NCI-H2227 (cell line): ENCODE results near the gene OBSCN.
"Not testable (repeated sequence)": the region's sequence is repeated elsewhere in the genome, so short reads cannot be mapped to it uniquely, and the experiment has no call there.

Source experiments
- DNase-seq: peaks from one replicate; lab custom pipeline; 2025; ENCODE audit not compliant: unreplicated experiment; lab: John Stamatoyannopoulos, UW

Gene OBSCN

DNA sequence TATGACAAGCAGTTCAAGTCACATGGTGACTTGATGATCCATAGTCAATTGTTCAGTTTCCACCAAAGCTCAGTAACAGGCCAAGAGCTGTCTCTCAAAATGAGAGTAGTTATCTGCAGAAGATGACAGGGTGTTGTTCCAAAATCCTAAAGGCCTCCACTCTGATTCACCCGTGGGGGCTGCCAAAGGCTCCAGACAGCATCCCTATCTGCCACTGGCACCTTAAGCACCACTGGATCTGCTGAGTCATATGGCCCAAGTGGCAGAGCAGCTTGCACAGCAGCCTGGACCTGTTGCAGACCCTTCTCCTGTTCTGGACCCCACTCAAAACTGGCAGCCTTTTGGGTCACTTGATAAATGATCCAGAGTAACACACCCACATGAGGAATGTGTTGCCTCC is 44.6 kb downstream of the OBSCN start:
- not testable (repeated sequence) for DNase-seq

DNA sequence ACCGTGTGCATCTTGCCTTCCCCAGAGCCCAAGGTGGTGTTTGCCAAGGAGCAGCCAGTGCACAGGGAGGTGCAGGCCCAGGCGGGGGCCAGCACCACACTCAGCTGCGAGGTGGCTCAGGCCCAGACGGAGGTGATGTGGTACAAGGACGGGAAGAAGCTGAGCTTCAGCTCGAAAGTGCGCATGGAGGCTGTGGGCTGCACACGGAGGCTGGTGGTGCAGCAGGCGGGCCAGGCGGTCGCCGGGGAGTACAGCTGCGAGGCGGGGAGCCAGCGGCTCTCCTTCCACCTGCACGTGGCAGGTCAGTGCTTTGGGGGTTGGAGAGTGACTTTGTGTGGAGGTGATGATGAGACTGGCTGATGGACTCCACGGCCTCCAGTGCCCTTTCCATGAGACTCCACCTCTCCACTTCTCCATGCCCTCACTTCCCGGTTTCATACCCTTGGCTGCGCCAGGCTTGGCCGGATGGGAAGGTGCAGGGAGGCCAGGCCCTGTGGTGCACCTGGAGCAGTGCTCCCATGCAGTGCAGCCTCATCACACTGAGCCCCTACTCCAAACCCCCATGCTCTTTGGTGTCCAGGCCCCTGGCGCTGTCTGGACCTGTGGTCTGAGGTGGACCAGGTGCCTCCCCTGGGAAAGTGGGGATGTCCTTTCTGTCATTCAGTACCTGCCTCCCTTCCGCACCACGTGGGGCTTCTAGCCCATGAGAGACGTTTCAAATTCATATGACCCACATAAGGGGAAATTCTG is 49.0 kb downstream of the OBSCN start:
- DNase-seq: no peak

DNA sequence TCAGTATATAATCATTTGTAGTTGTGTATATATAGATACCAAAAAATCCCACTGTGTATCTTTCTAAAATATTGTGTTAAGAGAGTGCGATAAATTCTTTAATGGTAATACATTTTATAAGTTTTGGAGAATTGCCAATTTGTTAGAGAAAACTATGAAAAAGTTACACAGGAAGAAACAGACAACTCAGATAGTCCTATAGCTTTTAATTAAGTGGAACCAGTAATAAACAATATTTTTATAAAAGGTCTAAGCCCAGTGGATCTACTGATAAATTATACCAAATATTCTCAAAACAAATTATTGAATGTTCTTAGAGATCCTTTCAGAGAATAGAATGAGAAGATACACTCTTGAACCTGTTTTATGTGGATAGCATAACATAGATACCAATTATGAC is 50.6 kb downstream of the OBSCN start:
- DNase-seq: no peak

- no peak for DNase-seq
Measured at GRCh38 chr1:228259368-228259894, 51.6 kb downstream of the OBSCN start.

GRCh38 chr1:228259951-228260350 is 52.1 kb downstream of the OBSCN start:
- DNase-seq: no peak

GRCh38 chr1:228261706-228262105 is 53.9 kb downstream of the OBSCN start:
- DNase-seq: no peak

DNA sequence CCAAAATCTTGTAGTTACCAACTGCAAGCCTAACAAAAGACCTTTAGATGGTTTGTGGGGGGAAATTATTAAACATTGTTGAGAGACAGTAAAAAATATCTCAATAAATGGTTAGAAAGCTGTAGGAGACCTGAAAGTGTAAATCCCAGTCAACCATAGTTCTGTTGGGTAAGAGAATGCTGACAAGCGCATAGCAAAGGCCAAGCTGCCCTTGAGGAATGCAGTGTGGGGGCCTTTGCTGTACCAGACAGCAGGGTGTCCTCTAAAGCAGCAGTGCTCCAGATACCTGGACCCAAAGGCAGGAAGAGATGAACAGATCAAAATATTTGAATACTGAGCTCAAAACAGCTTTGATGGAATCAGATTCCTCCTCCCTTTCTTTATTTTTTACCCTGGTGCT is 54.6 kb downstream of the OBSCN start:
- DNase-seq: no peak

DNA sequence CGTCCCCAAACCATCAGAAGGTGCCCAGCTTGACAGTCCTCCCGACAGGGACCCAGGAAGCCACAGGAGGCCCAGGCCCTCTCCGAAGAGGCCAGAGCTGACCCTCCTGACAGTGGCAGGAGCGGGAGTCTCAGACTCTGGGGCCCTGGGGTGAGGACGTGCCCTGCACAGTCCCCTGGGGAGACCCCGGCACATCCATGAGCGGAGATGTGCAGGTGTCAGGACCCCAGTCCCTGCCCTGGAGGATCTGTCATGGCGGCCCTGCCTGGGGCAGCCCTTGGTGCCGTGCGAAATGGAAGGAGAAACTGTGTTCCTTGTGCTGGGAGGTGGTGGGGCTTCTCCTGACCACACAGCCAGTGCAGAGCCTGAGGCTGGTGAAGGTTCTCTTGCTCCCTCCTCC is 55.8 kb downstream of the OBSCN start:
- no peak for DNase-seq

GRCh38 chr1:228264090-228264829 is 56.4 kb downstream of the OBSCN start:
- DNase-seq: no peak

GRCh38 chr1:228265167-228265566 is 57.3 kb downstream of the OBSCN start:
- DNase-seq: no peak

- no peak for DNase-seq
Measured at GRCh38 chr1:228267962-228268880, 60.4 kb downstream of the OBSCN start.

- DNase-seq: no peak
Measured at GRCh38 chr1:228268881-228269265, 61.0 kb downstream of the OBSCN start.

DNA sequence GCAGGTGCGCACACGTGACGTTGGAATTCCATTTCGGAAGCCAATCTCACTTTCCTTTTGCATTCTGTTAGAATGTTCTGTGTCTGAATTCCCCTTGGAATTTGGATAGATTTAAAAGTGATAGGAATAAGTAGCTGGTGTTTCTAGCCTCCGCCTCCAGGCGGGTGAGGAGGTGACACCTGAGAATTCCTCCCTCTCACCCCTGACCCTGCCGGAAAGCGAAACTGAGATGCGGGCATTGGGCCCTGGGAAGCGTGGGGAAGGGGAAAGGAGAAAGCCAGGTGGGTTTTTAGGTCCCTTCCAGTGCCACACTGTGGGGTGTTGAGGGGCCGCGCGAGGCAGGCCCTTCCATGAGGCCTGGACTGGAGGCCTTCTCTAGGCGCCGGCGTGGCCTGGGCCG is 61.6 kb downstream of the OBSCN start:
- not testable (repeated sequence) for DNase-seq

- no peak for DNase-seq
Measured at GRCh38 chr1:228270032-228270431, 62.2 kb downstream of the OBSCN start.

DNA sequence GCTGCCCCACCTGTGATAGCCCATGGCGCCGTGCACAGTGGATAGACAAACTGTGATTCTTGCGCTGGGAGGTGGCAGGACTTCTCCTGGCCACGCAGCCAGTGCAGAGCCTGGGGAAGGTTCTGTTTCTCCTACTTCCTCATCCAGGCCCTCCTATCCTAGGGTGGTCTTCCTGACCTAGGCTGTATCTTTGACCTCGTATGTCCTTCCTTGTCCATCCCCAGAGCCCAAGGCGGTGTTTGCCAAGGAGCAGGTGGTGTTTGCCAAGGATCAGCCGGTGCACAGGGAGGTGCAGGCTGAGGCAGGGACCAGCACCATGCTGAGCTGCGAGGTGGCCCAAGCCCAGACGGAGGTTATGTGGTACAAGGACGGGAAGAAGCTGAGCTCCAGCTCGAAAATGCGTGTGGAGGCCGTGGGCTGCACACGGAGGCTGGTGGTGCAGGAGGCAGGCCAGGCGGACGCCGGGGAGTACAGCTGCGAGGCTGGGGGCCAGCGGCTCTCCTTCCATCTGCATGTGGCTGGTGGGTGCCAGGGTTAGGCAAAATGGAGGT is 63.9 kb downstream of the OBSCN start:
- no peak for DNase-seq

DNA sequence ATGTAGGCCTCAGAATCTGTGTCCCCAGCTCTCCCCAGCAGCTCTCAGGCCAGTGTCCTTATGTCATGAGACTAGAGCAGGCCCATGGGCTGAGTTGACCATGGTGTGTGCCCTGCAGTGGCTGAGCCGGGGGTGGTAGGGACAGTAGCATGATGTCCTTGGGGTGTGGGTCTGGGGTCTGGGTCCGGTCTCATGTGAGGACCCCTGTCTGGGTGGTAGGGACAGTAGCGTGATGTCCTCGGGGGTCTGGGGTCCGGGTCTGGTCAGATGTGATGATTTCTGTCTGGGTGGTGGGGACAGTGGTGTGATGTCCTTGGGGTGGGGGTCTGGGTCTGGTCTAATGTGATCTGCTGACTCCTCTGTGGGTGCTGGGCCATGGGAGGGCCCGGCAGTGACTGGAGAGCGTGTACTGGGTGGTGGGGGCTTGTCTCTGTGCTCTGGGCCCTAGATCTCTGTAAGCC is 64.5 kb downstream of the OBSCN start:
- no peak for DNase-seq

DNA sequence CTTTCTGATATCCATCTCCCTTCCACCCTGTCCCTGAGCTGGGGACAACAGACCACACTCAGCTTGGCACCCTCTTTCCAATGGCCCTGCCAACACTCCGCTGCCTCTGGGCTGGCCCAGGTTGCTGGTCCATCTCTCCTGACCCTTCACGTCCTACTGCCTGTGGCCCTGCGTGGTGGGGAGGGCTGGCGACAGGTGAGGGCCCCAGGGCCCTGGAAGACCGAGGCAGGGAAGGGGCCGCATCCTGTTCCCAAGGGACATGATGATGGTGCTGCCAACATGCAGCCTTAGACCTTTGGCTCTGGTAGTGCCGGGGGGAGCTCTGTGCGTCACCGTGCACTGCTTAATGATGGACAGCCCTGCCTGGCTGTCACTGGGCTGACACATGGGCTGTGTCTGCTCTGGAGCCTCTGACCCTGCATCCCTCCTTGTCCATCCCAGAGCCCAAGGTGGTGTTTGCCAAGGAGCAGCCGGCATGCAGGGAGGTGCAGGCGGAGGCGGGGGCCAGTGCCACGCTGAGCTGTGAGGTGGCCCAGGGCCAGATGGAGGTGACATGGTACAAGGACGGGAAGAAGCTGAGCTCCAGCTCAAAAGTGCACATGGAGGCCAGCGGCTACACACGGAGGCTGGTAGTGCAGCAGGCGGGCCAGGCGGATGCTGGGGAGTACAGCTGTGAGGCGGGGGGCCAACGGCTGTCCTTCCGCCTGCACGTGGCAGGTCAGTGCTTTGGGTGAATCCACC is 65.2 kb downstream of the OBSCN start:
- no peak for DNase-seq

GRCh38 chr1:228273720-228274451 is 66.0 kb downstream of the OBSCN start:
- no peak for DNase-seq

DNA sequence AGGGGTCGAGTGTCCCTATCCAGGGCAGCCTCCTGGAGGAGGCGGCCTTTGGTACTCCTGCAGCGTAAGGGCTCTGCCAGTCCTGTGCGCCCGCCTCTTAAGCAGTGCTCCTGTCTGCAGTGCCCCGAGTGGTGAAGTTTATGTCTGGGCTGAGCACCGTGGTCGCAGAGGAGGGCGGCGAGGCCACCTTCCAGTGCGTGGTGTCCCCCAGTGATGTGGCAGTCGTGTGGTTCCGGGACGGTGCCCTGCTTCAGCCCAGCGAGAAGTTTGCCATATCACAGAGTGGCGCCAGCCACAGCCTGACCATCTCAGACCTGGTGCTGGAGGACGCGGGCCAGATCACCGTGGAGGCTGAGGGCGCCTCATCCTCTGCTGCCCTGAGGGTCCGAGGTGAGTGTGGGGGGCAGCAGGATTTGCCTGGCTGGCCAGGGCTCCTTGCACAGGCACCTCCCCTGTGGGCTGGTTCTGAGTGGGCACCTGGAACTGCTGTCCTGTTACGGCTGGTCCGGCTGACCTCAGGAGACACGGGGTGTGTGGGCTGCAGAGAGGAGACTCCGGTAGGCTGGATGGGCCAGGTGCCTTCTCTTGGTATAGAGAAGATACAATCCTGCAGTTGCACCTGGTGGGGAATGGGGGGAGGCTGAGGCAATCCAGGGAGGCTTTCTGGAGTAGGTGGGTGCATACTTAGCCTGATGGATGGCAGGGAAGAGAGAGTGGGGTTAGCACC is 66.8 kb downstream of the OBSCN start:
- no peak for DNase-seq
